Fibroblast of pulmonary artery (primary cell): ENCODE measurements around the gene HRH2.

Source experiments
- DNase-seq: peaks from one replicate; pipeline ENCODE4 v3.0.0-alpha.2; 2010; ENCODE audit warnings: low read depth
- H3K4me3 ChIP-seq: replicated peaks from 2 replicates; pipeline ENCODE4 v1.5.1; 2011; ENCODE audit warnings: low read depth, mild to moderate bottlenecking, control low read depth, low read length, moderate library complexity
- TF ChIP-seq, protein P1 (sequence below): IDR thresholded peaks from 2 replicates; pipeline ENCODE4 v1.5.1; 2011; ENCODE audit warnings: mild to moderate bottlenecking, control low read depth, low read length, inconsistent platforms; ENCODE audit errors: missing control alignments

HRH2 gene

DNA sequence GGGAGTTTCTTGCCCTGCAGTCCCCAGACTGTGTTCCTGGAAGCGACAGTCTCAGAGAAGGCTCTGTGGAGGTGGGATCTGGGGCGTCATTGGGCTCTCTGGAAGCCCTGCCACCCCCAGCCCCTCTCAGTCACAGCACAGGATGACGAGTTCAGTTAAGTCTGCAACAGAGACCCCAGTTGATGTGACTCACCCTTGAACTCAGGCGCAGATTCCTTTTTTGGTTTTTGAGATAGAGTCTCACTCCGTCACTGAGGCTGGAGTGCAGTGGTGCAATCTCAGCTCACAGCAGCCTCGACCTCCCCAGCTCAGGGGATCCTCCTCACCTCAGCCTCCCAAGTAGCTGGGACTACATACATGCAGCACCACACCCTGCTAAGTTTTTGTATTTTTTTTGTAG, 8.3 kb downstream of the HRH2 start:
- DNase-seq: no peak
- no peak overlapping the region for H3K4me3 ChIP-seq
- TF ChIP-seq, protein P1, sequence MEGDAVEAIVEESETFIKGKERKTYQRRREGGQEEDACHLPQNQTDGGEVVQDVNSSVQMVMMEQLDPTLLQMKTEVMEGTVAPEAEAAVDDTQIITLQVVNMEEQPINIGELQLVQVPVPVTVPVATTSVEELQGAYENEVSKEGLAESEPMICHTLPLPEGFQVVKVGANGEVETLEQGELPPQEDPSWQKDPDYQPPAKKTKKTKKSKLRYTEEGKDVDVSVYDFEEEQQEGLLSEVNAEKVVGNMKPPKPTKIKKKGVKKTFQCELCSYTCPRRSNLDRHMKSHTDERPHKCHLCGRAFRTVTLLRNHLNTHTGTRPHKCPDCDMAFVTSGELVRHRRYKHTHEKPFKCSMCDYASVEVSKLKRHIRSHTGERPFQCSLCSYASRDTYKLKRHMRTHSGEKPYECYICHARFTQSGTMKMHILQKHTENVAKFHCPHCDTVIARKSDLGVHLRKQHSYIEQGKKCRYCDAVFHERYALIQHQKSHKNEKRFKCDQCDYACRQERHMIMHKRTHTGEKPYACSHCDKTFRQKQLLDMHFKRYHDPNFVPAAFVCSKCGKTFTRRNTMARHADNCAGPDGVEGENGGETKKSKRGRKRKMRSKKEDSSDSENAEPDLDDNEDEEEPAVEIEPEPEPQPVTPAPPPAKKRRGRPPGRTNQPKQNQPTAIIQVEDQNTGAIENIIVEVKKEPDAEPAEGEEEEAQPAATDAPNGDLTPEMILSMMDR: no peak

DNA sequence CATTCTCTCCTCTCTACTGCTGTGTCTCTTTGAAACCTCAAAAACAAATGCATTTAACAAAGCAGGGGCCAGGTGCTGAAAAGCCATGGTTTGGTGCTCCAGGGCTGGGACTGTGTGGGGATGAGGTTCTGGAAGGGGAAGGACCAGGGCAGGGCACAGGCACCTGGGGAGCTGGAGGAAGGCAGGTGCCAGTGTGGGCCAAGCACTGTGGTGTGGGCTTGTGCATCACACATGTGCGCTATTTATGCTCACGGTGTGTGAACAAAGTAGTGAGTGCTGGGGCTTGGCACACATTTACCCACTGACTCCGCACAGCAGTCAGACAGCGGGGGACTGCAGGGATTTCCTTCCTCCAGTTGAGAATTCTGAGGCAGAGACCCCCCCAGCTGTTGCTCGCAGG, 10.1 kb downstream of the HRH2 start:
- no peak overlapping the region for H3K4me3 ChIP-seq
- TF ChIP-seq, protein P1: no peak
- no peak for DNase-seq

DNA sequence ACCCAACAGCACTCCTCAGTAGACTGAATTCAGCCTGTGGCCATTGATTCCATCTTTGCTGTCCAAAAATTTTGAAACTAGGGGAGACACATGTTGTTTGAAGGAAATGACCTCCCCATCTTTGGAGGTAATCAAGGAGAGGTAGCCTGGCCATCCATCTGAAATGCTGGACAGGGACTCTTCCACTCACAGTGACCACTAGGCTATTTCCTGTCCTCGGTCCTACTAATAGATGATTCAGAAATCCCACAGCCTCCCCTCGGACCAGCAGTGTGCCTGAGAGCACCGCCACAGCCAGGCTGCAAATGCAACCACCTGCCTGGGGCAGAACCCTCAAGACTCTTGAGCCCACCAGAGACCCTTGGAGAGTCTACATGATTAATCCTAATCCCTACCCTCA, 12.5 kb downstream of the HRH2 start:
- no peak overlapping the region for H3K4me3 ChIP-seq
- no peak for DNase-seq
- TF ChIP-seq, protein P1: no peak

DNA sequence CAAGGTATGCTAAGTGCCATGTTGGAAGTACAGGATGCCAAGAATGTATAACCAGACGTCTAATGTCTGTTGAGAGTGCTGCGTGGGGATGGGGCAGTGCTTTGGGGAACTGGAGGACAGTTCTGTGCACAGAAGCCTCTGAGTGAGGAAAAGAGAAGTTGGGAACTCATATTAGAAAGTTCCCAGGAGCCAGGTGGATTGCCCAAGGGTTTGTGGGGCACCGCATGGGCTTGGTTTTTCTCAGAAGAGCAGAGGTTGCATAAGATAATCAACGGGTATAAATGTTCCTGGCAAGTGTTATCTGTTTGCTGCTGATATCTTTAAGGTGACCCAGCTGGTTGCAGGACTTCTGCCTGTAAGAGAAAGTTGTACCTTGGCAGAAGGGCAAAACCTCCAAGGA, 13.1 kb downstream of the HRH2 start:
- H3K4me3 ChIP-seq: no peak overlapping the region
- DNase-seq: no peak
- TF ChIP-seq, protein P1: no peak

DNA sequence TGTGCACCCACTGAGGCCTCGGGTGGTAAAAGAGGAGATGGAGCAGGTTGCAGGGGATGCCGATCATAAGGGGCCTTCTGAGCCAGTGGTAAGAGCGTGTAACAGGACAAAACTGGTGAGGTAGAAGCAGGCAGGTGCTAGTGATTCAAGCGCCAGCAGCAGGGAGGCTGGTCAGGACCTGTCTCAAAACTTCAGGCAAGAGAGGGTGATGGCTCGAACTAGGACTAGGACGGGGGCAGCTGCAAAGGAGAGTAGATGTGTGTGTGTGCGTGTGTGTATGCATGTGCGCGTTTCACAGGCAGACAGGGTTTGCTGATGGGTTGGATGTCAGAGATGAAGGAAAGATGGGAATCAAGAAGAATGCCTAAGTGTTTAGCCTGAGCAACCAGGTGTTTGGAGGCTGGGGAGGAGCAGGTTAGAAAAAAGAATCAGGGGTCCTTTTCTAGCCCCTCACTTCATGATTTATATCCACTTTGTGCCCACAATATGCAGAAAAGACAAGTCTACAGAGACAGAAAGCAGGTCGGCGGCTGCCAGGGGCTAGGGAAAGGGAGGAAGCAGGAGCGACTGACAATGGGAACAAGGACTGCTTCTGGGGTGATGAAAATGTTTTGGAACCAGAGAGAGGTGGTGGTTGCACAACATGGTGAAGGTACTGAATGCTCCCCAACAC, 15.2 kb downstream of the HRH2 start:
- no peak for DNase-seq
- H3K4me3 ChIP-seq: no peak overlapping the region
- TF ChIP-seq, protein P1: no peak

DNA sequence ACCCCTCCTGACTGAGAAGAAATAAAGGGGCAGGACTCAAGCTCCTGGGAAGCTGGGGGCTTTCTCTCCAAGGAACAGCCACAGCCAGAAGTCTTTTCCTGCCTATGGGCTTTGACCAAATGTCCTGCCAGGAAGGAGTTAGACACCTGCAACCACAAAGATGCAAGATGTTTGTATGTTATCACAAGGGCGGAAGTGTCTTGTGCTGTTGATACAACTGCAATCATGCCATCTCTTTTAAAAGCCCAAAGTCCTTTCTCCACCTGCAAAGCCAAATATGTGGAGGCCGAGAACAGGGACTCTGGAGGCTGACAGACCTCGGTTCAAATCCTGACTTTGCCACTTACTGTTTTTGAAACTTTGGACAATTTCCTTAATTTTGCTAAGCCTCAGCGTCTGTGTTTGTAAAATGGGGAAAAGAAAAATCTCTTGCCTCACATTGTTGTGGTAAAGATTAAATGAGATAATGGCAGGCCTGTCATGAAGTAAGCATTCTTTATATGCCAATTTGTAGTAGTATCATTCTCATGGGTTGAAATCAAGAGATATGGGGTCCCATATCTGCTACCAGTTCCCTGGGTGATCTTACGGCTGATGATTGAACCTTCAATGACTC, 17.0 kb downstream of the HRH2 start:
- DNase-seq: no peak
- TF ChIP-seq, protein P1: no peak
- no peak overlapping the region for H3K4me3 ChIP-seq

DNA sequence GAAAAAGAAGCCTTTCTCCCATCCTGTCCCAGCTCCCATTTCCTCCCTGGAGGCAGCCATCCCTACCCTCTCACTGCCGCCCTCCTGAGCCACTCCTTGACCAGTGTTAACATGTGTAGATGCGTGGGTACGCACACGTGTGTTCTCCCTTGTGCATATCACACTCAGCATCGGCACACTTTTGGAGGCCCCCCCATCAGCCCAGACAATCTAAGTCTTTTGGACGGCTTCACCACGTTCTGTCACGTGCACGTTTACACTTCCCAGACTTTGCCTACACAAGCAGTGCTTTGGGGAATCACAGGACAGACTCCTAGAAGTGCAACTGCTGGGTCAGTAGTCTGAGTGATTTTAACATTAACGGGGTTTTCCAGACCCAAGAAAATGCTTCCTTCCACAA, 18.0 kb downstream of the HRH2 start:
- DNase-seq: no peak
- no peak overlapping the region for H3K4me3 ChIP-seq
- TF ChIP-seq, protein P1: no peak
